Myocyte (in vitro differentiated cells): ENCODE data around the gene LAMTOR4. TPM values are rescaled to one million over a fixed set of nuclear protein-coding genes. Genes with fewer than 3 reads are reported as not detected.
A peak's percentile ranks its signal among the peaks of the same experiment; 100 is the strongest.

Experiments
- DNase-seq: peaks from one replicate; pipeline ENCODE4 v3.0.0-alpha.2; 2012; ENCODE audit warnings: low read depth
- total RNA-seq: library from RNA; depleted of rRNA; stranded (reverse); fragments of >200 nt; gene quantifications from 2 replicates; pipeline ENCODE4 v1.2.3, GENCODE V29; 2014

Gene LAMTOR4
- total RNA-seq, 1 donor from 2014 or later, result 117 TPM

DNA sequence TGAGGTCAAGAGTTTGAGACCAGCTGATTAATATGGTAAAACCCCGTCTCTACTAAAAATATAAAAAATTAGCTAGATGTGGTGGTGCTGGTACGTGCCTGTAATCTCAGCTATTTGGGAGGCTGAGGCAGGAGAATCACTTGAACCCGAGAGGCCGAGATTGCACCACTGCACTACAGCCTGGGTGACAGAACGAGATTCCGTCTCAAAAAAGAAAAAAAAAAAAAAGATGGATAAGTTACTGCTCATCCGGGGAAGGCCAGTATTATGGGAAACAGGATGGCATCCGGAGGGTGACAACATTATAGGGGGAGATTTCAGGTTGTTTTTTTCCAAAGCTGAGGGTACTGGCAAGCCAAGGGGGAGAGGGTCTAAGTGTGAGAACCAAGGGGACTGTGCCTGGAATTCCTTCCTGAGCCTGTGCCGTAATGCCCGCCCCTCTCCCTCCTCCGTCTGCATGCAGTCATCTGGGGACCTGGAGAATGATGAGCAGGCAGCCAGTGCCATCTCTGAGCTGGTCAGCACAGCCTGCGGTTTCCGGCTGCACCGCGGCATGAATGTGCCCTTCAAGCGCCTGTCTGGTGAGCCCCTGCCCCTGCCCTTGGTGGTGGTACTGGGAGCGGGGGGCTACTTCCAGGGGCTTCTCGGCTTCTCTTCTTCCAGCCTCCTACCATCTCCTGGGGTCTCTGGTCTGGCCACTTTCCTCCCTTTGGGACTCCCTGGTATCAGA lies 4.4 kb downstream of the LAMTOR4 start:
- DNase-seq, result no peak

DNA sequence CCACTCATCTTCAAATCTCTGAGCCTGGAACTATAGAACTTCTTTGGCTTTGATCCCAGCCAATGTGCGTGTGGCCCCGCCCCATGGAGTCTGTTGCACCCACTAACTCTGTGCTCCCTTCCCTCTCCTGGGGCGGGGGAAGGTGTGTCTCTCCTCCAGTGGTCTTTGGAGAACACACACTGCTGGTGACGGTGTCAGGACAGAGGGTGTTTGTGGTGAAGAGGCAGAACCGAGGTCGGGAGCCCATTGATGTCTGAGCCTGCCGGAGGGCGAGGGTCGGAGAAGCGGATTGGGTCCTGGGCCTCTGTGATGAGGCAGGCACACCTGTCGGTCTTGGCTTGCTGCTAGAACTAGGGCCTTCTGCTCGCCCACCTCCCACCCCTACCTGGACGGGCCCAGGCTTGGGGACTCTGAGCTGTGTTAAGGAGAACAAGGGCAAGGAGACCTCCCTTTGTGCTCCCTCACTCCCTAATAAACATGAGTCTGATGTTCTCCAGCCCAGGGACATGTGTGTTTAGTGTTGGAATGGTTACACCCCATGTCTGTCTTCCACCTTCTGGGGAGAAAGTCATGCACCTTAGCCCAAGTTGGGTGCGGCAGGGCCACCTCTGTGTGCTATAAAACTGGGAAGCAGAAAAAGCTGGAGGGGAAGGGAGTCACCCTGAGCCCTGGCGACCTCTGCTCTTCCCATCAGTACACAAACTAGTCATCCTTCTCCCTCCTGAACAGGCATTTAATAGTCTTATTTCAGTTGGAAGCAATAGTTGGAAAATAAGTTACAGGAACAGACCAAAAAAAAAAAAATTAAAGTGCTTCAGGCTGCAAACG lies 5.2 kb downstream of the LAMTOR4 start:
- DNase-seq, result no peak

- no peak for DNase-seq
Measured at GRCh38 chr7:100154651-100155491, 6.2 kb downstream of the LAMTOR4 start.

DNA sequence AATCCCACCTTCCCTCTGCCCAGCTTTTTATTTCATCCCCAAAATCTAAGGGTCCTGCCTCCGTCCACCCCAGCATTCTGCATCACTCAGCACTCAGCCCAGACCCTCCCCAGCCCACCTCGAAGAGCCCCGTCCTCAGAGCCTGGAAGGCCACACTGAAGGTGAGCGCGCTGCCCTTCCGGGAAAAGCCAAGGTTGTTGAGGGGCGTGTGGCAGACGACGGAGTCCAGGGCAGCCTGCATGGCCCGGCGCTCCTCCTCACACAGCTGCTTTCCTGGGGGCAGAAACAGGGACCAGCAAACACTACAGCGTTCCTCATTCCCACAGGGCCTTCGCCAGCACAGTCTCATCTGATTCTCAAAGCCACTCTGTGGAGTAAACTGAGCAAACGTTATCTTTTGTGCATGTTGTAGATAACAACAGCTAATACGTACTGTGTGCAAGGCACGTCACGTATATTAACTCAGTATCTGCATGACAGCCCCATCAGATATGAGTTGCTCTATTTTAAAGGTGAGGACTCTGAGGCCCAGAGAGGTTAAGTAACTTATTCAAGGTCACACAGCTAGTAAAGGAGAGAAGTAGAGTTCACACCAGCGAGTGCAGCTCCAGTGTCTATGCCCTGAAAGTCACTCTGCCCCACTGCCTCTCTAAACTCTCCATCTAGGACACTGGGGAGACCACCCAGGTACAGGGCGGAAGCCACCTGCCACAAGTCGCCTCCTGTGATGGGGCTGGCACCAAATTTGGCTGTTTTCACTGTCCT lies 7.0 kb downstream of the LAMTOR4 start:
- no peak for DNase-seq

- DNase-seq, result no peak
Measured at GRCh38 chr7:100156331-100157068, 7.8 kb downstream of the LAMTOR4 start.

DNA sequence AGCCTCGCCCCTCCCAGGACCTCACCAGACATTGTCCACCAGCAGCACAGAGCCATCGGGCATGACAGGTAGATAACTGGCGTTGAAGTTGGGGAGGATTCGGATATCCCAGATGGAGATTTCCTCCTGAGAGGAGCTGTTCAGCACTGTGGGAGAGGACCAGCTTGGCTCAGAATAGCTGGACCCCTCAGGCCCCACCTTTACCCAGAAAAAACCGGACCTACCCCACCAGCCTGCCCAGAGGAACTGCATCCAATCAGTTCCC lies 8.3 kb downstream of the LAMTOR4 start:
- DNase-seq, result no peak

DNA sequence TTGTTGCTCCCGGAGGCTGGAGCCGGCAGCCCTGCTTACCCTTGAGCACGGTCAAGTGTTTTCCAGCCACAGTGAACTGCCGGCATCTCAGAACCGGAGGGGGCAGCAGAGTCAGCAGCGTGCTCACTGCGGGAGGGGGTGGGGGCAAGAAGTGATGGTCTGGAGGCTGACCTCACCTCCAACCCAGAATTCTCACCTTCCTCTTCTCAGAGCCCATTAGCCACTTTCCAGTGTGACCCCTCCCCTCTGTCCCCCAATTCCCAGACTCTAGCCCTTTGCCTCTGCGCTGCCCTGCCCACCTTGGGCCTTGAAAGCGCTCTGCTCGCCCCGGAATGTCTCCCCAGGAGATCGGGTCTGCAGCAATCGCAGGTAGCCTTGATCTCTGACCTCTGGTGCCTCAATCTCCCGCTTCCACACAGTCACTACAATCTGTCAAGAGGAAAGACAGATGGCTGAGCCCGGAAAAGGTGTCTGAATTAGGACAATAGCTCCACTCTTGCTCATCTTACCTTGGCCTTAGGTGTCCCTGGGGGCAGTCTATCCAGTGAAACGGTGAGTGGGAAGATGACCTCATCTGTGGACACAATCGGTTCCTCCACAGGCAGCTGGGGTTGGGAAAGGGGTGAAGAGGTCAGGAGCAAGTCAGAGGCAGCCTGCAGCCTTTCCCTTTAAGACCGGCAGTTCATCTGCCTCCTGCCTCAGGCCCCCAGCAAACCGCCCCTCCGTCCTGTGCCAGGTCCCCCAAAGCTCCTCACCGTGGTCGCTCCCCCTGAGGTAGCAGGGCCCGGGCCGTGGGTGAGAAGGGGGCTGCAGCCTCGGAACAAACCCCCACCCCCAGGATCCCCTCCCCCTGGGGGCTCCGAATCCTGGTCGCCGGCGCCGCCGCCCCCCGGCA lies 8.9 kb downstream of the LAMTOR4 start:
- peak; percentile 50 for DNase-seq

- peak; percentile 92 for DNase-seq
Measured at GRCh38 chr7:100158229-100159098, 9.7 kb downstream of the LAMTOR4 start, which contains the start of gene TRAPPC14. TSS of gene TRAPPC14 (minus strand) at chr7:100158723. CDS start at chr7:100158499, 224 bp downstream.

DNA sequence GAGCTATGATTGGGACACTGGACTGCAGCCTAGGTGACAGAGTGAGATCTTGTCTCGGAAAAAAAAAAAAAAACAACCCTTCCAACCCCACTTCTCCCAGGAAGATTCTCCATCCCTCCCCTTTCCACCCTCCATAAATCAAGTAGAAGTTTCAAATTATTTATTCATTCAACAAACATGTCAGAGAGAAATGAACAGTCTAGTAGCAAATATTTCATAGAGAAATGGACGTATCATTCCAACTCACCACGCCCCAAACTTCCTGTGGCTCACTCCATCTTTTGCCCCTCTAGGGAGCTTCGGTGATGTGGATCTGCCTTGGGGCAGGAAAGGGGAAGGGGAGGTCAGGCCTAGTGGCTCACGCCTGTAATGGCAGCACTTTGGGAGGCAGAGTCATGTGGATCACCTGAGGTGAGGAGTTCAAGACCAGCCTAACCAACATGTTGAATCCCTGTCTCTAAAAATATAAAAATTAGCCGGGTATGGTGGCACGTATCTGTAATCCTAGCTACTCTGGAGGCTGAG lies 10.4 kb downstream of the LAMTOR4 start:
- peak; percentile 31 for DNase-seq

DNA sequence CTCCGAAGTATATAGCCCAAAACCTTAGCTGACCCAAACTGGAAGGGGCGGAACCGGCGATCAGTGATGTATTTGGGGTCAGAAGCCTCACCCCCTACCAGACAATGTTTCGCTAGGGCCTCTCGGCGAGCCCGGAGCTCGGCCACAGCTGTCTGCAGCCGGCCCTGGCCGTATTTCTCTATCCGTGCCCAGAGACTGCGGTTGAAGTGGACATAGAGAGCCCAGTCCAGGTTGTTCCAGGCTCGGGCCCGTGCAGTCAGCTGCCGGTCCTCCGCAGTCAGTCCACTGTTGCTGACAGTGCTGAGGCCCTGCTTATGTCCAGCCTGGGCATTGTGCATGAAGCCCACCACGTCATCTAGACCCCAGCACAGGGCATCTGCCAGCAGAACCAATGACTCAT lies 11.3 kb downstream of the LAMTOR4 start:
- DNase-seq, result no peak

GRCh38 chr7:100163006-100163531 lies 14.4 kb downstream of the LAMTOR4 start:
- no peak for DNase-seq

- no peak for DNase-seq
Measured at GRCh38 chr7:100163871-100164270, 15.2 kb downstream of the LAMTOR4 start.

DNA sequence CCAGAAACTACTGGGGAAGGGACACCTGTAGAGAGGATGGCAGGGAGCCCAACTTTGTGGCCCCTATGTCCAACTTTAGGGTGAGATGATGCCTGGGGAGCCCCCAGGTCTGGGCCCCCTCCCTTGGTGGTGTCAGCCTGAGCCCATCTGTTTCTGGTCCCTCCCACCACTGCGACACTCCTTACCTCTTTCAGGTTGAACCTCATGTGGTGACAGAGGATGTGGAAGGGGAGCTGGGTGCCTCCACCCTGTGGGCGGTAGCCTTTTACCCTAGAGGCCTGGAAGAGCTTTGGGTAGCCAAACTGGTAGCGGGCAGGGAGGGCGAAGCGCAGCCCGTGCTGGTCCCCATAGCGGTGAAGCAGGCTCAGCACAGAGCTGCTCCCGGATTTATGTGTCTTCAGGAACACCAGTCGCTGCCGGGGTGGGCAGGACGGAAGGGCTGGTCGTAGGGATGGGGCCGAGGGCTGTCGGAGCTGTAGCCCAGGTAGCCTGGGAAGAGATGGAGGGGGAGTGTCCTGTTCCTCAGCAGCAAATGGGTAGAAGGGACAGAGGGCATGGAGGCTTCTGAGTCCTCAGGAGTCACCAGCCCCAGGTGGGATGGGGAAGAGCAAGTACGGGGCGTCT lies 17.7 kb downstream of the LAMTOR4 start:
- DNase-seq, result no peak

DNA sequence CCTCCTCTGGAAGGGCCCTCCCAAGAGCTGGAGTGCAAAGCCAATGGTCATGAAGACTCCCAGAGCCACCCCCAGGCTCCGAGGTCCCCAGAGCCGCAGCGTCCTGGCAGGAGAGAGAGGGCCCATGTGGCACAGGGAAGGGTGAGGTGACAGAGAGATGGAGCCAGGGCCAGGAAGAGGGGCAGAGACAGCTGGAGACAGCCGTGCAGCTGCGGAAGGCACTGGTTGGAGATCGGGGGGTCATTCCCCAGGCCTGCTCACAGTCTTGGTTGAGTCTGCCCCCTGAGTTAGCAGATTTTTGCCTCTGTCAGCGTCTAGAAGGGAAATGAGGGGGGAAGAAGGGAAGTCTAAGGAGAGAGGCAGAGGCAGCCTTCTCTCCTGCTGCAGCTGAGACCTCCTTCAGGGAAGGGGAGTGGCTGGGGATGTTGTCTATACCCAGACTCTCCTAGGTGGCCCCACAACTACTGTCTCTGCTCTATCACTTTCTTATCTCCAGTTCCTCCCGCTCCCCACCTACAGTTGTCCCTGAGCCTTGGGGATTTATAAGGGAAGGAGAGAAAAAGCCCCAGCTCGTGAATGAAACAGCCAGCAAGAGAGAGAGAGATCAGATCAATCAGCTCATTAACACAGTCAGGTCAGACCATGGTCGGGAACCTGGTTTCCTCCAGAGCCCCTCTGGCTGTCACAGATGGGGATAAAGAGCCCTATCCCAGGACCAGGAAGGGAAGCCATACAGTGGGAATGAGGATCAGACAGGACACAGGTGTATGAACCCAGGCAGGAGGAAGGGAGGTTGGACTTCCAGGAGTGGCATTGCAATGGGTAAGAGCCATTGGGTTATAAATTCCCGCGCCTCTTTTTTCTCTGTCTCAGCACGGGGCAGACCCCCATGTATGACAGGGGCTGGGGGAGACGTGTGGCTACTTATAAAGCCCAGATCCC lies 18.5 kb downstream of the LAMTOR4 start:
- no peak for DNase-seq

DNA sequence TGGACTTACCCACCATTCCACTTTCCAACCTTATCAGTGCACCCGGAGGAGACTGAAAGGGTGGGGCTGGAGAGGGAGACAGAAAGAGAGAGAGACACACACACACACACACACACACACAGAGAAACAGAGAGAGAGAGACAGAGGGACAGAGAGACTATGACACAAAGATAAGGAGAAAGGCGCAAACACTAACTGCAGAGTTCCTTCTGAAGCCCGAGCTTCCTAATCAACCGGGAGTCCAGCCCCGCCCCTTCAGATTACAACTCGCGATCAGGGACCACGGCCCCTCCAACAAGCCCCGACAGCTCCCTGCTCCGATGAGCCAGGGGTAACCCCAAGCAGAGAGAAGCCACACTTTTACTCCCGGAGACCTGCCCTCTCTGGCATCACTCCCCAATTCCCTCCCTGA lies 19.2 kb downstream of the LAMTOR4 start:
- peak; percentile 30 for DNase-seq
